Peyer's patch (tissue), 4 donors: ENCODE measurements around the gene C2orf78.

Experiments
- POLR2A ChIP-seq, 2 donors: fragments of 450-650 bp; IDR thresholded peaks; one replicate each; pipeline ENCODE4 v1.5.1; 2017; ENCODE audit warnings: antibody characterized with exemption in 2 of 2, mild to moderate bottlenecking in 2 of 2, moderate library complexity in 2 of 2
- TF ChIP-seq, protein P1 (sequence below), 6 experiments: fragments of 450-650 bp in 4 of 6; fragments of 200-600 bp in 2 of 6; sonication (generic) in 1 of 6; IDR thresholded peaks; one replicate each; pipeline ENCODE4 v1.5.1; 2017 to 2019; ENCODE audit warnings: antibody characterized with exemption in 6 of 6, mild to moderate bottlenecking in 3 of 6, moderate library complexity in 1 of 6

- TF ChIP-seq, protein P1, sequence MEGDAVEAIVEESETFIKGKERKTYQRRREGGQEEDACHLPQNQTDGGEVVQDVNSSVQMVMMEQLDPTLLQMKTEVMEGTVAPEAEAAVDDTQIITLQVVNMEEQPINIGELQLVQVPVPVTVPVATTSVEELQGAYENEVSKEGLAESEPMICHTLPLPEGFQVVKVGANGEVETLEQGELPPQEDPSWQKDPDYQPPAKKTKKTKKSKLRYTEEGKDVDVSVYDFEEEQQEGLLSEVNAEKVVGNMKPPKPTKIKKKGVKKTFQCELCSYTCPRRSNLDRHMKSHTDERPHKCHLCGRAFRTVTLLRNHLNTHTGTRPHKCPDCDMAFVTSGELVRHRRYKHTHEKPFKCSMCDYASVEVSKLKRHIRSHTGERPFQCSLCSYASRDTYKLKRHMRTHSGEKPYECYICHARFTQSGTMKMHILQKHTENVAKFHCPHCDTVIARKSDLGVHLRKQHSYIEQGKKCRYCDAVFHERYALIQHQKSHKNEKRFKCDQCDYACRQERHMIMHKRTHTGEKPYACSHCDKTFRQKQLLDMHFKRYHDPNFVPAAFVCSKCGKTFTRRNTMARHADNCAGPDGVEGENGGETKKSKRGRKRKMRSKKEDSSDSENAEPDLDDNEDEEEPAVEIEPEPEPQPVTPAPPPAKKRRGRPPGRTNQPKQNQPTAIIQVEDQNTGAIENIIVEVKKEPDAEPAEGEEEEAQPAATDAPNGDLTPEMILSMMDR (IDR thresholded peaks at IDR 0.05) = no peak
- no peak for TF ChIP-seq POLR2A (IDR thresholded peaks at IDR 0.05)
Measured at GRCh38 chr2:73850009-73850408, 66.0 kb downstream of the C2orf78 start.
